HCT116 (cell line): ENCODE results near the gene MYRF. TPM values are rescaled to one million over a fixed set of nuclear protein-coding genes. Genes with fewer than 3 reads are reported as not detected.

Experiments used
- ATAC-seq: fragments of 200-7000 bp; cut with Tn5 transposase; 2 replicates; pipeline ENCODE4 v1.9.1; 2020; ENCODE audit warnings: mild to moderate bottlenecking, moderate library complexity
- BruUV-seq: library from RNA; stranded (reverse); fragments of 400-500 nt; replicated peaks from 2 replicates; lab custom pipeline; 2021; lab: Mats Ljungman, UMichigan
- CTCF ChIA-PET: fragments of 300-600 bp; sonication (Branson Sonifier 250); formaldehyde crosslinking; loops from one replicate; lab custom pipeline; 2021; ENCODE audit warnings: antibody characterized with exemption; lab: Charles Lee
- POLR2A ChIA-PET: fragments of 300-600, 350-600 bp; sonication (Branson Sonifier 250); formaldehyde crosslinking; loops from one replicate; lab custom pipeline; 2021; ENCODE audit warnings: antibody characterized with exemption; lab: Charles Lee
- RAD21 ChIA-PET, 2 experiments: fragments of 300-600 bp; sonication (Branson Sonifier 250); formaldehyde crosslinking; loops; one replicate each; lab custom pipeline; 2023; ENCODE audit warnings: low total read pairs in 2 of 2; ENCODE audit not compliant: uncharacterized antibody in 2 of 2, unreplicated experiment in 2 of 2, low non-redundant PET in 1 of 2; lab: Charles Lee
- DNase-seq: peaks from one replicate; pipeline ENCODE4 v3.0.0-alpha.2; 2010; ENCODE audit warnings: low read depth, low spot score
- H2AFZ ChIP-seq: fragments of 200-600 bp; shearing (Covaris generic), sonication (generic); 2 replicates; pipeline ENCODE4 v1.6.1; 2017; ENCODE audit warnings: low read depth, mixed run types, mixed read lengths, antibody characterized with exemption, low read length; ENCODE audit not compliant: poor library complexity, severe bottlenecking
- H3K27ac ChIP-seq: 2 replicates; pipeline ENCODE4 v1.5.1; 2012; ENCODE audit warnings: low read depth, low read length
- H3K27me3 ChIP-seq: fragments of 200-600 bp; sonication (generic); 2 replicates; pipeline ENCODE4 v1.6.1; 2016; ENCODE audit warnings: mixed run types, low read length, mixed read lengths; ENCODE audit not compliant: insufficient read depth
- H3K36me3 ChIP-seq, 2 experiments: fragments of 200-500 bp in 1 of 2; fragments of 200-600 bp in 1 of 2; sonication (Bioruptor generic) in 1 of 2; sonication (generic) in 1 of 2; 2 replicates each; pipeline versions ENCODE4 v1.5.1 to v1.6.1; 2014 to 2016; ENCODE audit warnings: low read length in 2 of 2, inconsistent platforms in 1 of 2, mixed read lengths in 1 of 2, mixed run types in 1 of 2; ENCODE audit not compliant: insufficient read depth in 2 of 2, control insufficient read depth in 1 of 2
- H3K4me1 ChIP-seq, 2 experiments: fragments of 200-600 bp in 1 of 2; sonication (generic) in 1 of 2; 2 replicates each; pipeline versions ENCODE4 v1.5.1 to v1.6.1; 2012 to 2017; ENCODE audit warnings: low read length in 2 of 2, inconsistent platforms in 1 of 2, mild to moderate bottlenecking in 1 of 2, mixed read lengths in 1 of 2, mixed run types in 1 of 2, moderate library complexity in 1 of 2; ENCODE audit not compliant: insufficient read depth in 2 of 2, control insufficient read depth in 1 of 2
- H3K4me2 ChIP-seq: fragments of 200-600 bp; sonication (generic); 2 replicates; pipeline ENCODE4 v1.6.1; 2017; ENCODE audit warnings: mixed run types, low read length, mixed read lengths
- H3K4me3 ChIP-seq, 2 experiments: fragments of 200-600 bp in 1 of 2; sonication (generic) in 1 of 2; replicated peaks in 1 of 2; 2 replicates each; pipeline ENCODE4 v1.5.1; 2011 to 2016; ENCODE audit warnings: low read length in 2 of 2, control low read depth in 1 of 2, low read depth in 1 of 2, mild to moderate bottlenecking in 1 of 2, mixed read lengths in 1 of 2, mixed run types in 1 of 2
- H3K79me2 ChIP-seq: fragments of 200-600 bp; sonication (generic); 2 replicates; pipeline ENCODE4 v1.6.1; 2017; ENCODE audit warnings: mild to moderate bottlenecking, mixed run types, low read length, moderate library complexity, mixed read lengths; ENCODE audit not compliant: insufficient read depth
- H3K9ac ChIP-seq: fragments of 200-600 bp; sonication (generic); 2 replicates; pipeline ENCODE4 v1.6.1; 2016; ENCODE audit warnings: low read length, mixed read lengths
- H3K9me2 ChIP-seq: fragments of 200-600 bp; sonication (generic), shearing (Covaris generic); 2 replicates; pipeline ENCODE4 v1.6.1; 2017; ENCODE audit warnings: mixed run types, mild to moderate bottlenecking, moderate library complexity; ENCODE audit not compliant: insufficient read depth
- H3K9me3 ChIP-seq, 2 experiments: fragments of 200-500 bp in 1 of 2; fragments of 200-600 bp in 1 of 2; sonication (Bioruptor generic) in 1 of 2; sonication (generic) in 1 of 2; 2 replicates each; pipeline ENCODE4 v1.6.1; 2014 to 2017; ENCODE audit warnings: low read length in 2 of 2, mixed read lengths in 2 of 2, inconsistent platforms in 1 of 2, low read depth in 1 of 2, mild to moderate bottlenecking in 1 of 2, mixed run types in 1 of 2, moderate library complexity in 1 of 2; ENCODE audit not compliant: control insufficient read depth in 1 of 2, insufficient read depth in 1 of 2
- H4K20me1 ChIP-seq: fragments of 200-600 bp; sonication (generic), shearing (Covaris generic); 2 replicates; pipeline ENCODE4 v1.6.1; 2017; ENCODE audit warnings: mixed run types, mild to moderate bottlenecking, moderate library complexity; ENCODE audit not compliant: insufficient read depth
- ATF3 ChIP-seq: IDR thresholded peaks from 2 replicates; pipeline ENCODE4 v1.6.1; 2012
- CBX3 ChIP-seq: IDR thresholded peaks from 2 replicates; pipeline ENCODE4 v1.6.1; 2012; ENCODE audit warnings: low read depth
- CEBPB ChIP-seq: IDR thresholded peaks from 2 replicates; pipeline ENCODE4 v1.6.1; 2012; ENCODE audit warnings: low read depth
- ELF1 ChIP-seq: IDR thresholded peaks from 2 replicates; pipeline ENCODE4 v1.6.1; 2012; ENCODE audit warnings: low read depth, borderline replicate concordance
- EZH2 ChIP-seq: fragments of 200-600 bp; sonication (generic); IDR thresholded peaks from 2 replicates; pipeline ENCODE4 v1.6.1; 2017; ENCODE audit warnings: antibody characterized with exemption, mixed run types
- EZH2phosphoT487 ChIP-seq: fragments of 200-600 bp; IDR thresholded peaks from 2 replicates; pipeline ENCODE4 v1.6.1; 2018; ENCODE audit warnings: antibody characterized with exemption, borderline replicate concordance
- JUND ChIP-seq: IDR thresholded peaks from 2 replicates; pipeline ENCODE4 v1.6.1; 2012
- POLR2AphosphoS5 ChIP-seq: IDR thresholded peaks from 2 replicates; pipeline ENCODE4 v1.6.1; 2011; ENCODE audit warnings: mild to moderate bottlenecking, low read depth, low read length, moderate library complexity
- SP1 ChIP-seq: IDR thresholded peaks from 2 replicates; pipeline ENCODE4 v1.6.1; 2012; ENCODE audit warnings: low read depth
- TCF7L2 ChIP-seq: IDR thresholded peaks from 2 replicates; pipeline ENCODE4 v1.7.0; 2011; ENCODE audit warnings: borderline replicate concordance, inconsistent platforms; ENCODE audit not compliant: insufficient read depth, insufficient read length; ENCODE audit errors: extremely low read depth
- YY1 ChIP-seq: IDR thresholded peaks from 2 replicates; pipeline ENCODE4 v1.6.1; 2011; ENCODE audit warnings: low read length, low read depth, moderate library complexity, mild to moderate bottlenecking; ENCODE audit not compliant: insufficient replicate concordance; ENCODE audit errors: extremely low read depth
- ZFX ChIP-seq: fragments of 450-650 bp; IDR thresholded peaks from 2 replicates; pipeline ENCODE4 v1.6.1; 2017
- ZNF274 ChIP-seq: fragments of 200-500 bp; sonication (Bioruptor generic); IDR thresholded peaks from 2 replicates; pipeline ENCODE4 v1.6.1; 2014; ENCODE audit warnings: mild to moderate bottlenecking, low read depth, low read length, inconsistent platforms
- intact Hi-C: fragments of 100-400 bp; cut with micrococcal nuclease; formaldehyde crosslinking; loops from 2 replicates; pipeline ENCODE4 v1.10.0; 2022
- total RNA-seq: library from RNA; stranded (reverse); gene quantifications from one replicate; pipeline ENCODE4 v1.2.1, GENCODE V29; 2021; ENCODE audit not compliant: unreplicated experiment

MYRF gene
- total RNA-seq, 1 experiment from 2014 or later = 52.3 TPM

GRCh38 chr11:61718046-61718531 lies 34.3 kb upstream of the MYRF start:
- TF ChIP-seq ZFX = no peak
- no peak for TF ChIP-seq CEBPB
- no peak for TF ChIP-seq EZH2
- TF ChIP-seq TCF7L2 = no peak
- no peak for TF ChIP-seq JUND
- no peak for TF ChIP-seq YY1
- TF ChIP-seq EZH2phosphoT487 = no peak
- TF ChIP-seq POLR2AphosphoS5 = no peak
- no peak for TF ChIP-seq ELF1
- no peak for TF ChIP-seq ZNF274
- TF ChIP-seq ATF3 = no peak
- TF ChIP-seq CBX3 = no peak
- TF ChIP-seq SP1 = no peak
- no peaks in the 10 kb centered on the region for H3K36me3 ChIP-seq
- RAD21 ChIA-PET = no interaction called here
- no TSS peak for BruUV-seq
- no peaks in the 10 kb centered on the region for H4K20me1 ChIP-seq
- ATAC-seq (no peak), DNase-seq (no peak)
- H3K79me2 ChIP-seq = no peaks in the 10 kb centered on the region
- H3K27me3 ChIP-seq = no peaks in the 10 kb centered on the region
- H2AFZ ChIP-seq = no peak overlapping the region
- H3K4me2 ChIP-seq = no peak overlapping the region
- intact Hi-C loops = no loop called here
- CTCF ChIA-PET = interaction anchor here (1.0 kb wide), 1 partner anchor 29 kb away, joined by 3 read pairs; no protein-coding TSS in a partner anchor
- peaks cover 0 to 7% of the 10 kb centered on the region in 2 experiments; a peak in 1 of 4 replicates for H3K4me1 ChIP-seq
- H3K27ac ChIP-seq = no peak overlapping the region
- H3K9me2 ChIP-seq = no peaks in the 10 kb centered on the region
- POLR2A ChIA-PET = no interaction called here
- no peak overlapping the region for H3K4me3 ChIP-seq
- H3K9ac ChIP-seq = no peak overlapping the region
- no peaks in the 10 kb centered on the region for H3K9me3 ChIP-seq
